ENCODE data around the gene LCE1D. TPM values are rescaled to one million over a fixed set of nuclear protein-coding genes. Genes with fewer than 3 reads are reported as not detected.

Gene LCE1D
- total RNA-seq: not detected

GRCh38 chr1:152796421-152796820 is at the start of gene LCE1D:
Gene LCE1D (plus strand): TSS chr1:152796721. CDS start chr1:152797795, 1,074 bp downstream.
- peaks cover 8% of the 10 kb centered on the region for H3K27me3 Mint-ChIP-seq
- DNase-seq (no peak), ATAC-seq (no peak)
- H3K9me3 Mint-ChIP-seq (ENCODE audit: low read depth): no peaks in the 10 kb centered on the region
- CTCF ChIA-PET: no interaction called here
- intact Hi-C loops (cut with DNase I, micrococcal nuclease): no loop called here
- H3K4me1 Mint-ChIP-seq: no peaks in the 10 kb centered on the region
- no peak within 1 kb of the TSS for H3K4me3 Mint-ChIP-seq
- H3K27ac Mint-ChIP-seq: no peak within 1 kb of the TSS
- POLR2A ChIA-PET: no interaction called here
- no peaks in the 10 kb centered on the region for H3K36me3 Mint-ChIP-seq (ENCODE audit: low read depth)

- Mint-ChIP-seq H3K36me3 (ENCODE audit: low read depth) (no peaks in the 10 kb centered on the region), H3K4me3 (no peak overlapping the region), H3K4me1 (peaks cover 2% of the 10 kb centered on the region), H3K9me3 (ENCODE audit: low read depth) (no peaks in the 10 kb centered on the region), H3K27me3 (peaks cover 37% of the 10 kb centered on the region), H3K27ac (no peak overlapping the region)
- DNase-seq (no peak), ATAC-seq (no peak)
- intact Hi-C loops (cut with DNase I, micrococcal nuclease): no loop called here
- ChIA-PET POLR2A (no interaction called here), CTCF (no interaction called here)
These were observed 48.7 kb upstream of the LCE1D start for GRCh38 chr1:152747831-152748230.

- Mint-ChIP-seq H3K27ac (no peak overlapping the region), H3K36me3 (ENCODE audit: low read depth) (no peaks in the 10 kb centered on the region), H3K27me3 (peaks cover 40% of the 10 kb centered on the region), H3K4me3 (no peak overlapping the region), H3K9me3 (ENCODE audit: low read depth) (no peaks in the 10 kb centered on the region), H3K4me1 (peaks cover 2% of the 10 kb centered on the region)
- ChIA-PET POLR2A (no interaction called here), CTCF (no interaction called here)
- peak; percentile 69 for ATAC-seq
- intact Hi-C loops (cut with DNase I, micrococcal nuclease): no loop called here
- DNase-seq: no peak
These were observed 44.3 kb upstream of the LCE1D start for GRCh38 chr1:152752225-152752624.

- intact Hi-C loops (cut with DNase I, micrococcal nuclease): no loop called here
- Mint-ChIP-seq H3K4me3 (no peak overlapping the region), H3K9me3 (ENCODE audit: low read depth) (no peaks in the 10 kb centered on the region), H3K27ac (no peak overlapping the region), H3K27me3 (peaks cover 34% of the 10 kb centered on the region), H3K36me3 (ENCODE audit: low read depth) (no peaks in the 10 kb centered on the region), H3K4me1 (peaks cover 2% of the 10 kb centered on the region)
- no peak for DNase-seq
- CTCF ChIA-PET: interaction anchor here (0.7 to 1.7 kb wide), 2 partner anchors 13 to 18 kb away, joined by 3 to 4 read pairs; no protein-coding TSS in a partner anchor
- POLR2A ChIA-PET: no interaction called here
- ATAC-seq: no peak
These were observed 42.9 kb upstream of the LCE1D start for GRCh38 chr1:152753586-152753985.

- intact Hi-C loops (cut with DNase I, micrococcal nuclease): no loop called here
- POLR2A ChIA-PET: no interaction called here
- CTCF ChIA-PET: no interaction called here
- H3K9me3 Mint-ChIP-seq (ENCODE audit: low read depth): no peaks in the 10 kb centered on the region
- H3K4me1 Mint-ChIP-seq: peaks cover 2% of the 10 kb centered on the region
- no peak overlapping the region for H3K27ac Mint-ChIP-seq
- DNase-seq (no peak), ATAC-seq (no peak)
- no peaks in the 10 kb centered on the region for H3K36me3 Mint-ChIP-seq (ENCODE audit: low read depth)
- H3K27me3 Mint-ChIP-seq: peaks cover 20% of the 10 kb centered on the region
- H3K4me3 Mint-ChIP-seq: no peak overlapping the region
These were observed 39.6 kb upstream of the LCE1D start for GRCh38 chr1:152756872-152757271.

DNA sequence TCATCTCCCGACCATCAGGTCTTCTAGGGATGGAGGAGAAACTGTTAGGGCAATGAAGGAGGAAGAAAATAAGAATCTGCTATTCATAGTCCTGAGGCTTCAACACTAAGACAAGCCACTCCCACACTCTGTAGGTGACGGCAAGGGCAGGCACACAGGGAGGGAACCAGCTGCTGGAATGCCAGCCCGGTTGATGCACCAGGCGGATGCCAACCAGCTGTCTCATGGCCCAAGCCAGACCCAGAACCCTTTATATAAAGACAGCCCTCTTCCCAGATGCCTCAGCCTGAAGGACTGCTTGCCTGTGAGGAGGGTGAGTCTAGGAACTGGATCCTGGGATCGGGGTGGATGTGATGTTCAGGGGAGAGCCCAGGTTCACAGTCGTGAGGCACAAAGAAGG is 38.8 kb upstream of the LCE1D start, which contains the start of gene KPRP:
TSS of gene KPRP (plus strand) at position 279 of the 400 bp plus-strand sequence. CDS start 1,564 bp downstream, outside the sequence.
- H3K27me3 Mint-ChIP-seq: peaks cover 15% of the 10 kb centered on the region
- intact Hi-C loops (cut with DNase I, micrococcal nuclease): no loop called here

DNA sequence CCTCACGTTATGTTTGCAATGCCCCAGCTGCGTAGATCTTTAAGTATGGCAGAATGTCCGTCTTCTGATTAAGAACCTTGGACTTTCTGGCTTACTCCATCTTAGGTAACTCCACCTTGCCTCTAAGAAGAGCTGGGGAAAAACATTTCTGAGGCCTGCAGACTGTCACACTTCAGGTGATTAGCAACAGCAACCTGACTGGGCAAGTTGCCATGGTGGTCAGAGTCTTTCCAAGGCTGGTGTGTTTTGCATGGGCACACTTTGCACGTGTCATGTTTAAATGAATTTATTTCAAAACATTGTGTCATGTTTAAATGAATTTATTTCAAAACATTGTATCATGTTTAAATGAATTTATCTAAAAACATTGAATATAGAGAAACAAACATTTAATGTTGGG is 37.9 kb upstream of the LCE1D start:
- H3K4me1 Mint-ChIP-seq: no peaks in the 10 kb centered on the region
- CTCF ChIA-PET: no interaction called here
- H3K9me3 Mint-ChIP-seq (ENCODE audit: low read depth): no peaks in the 10 kb centered on the region
- ATAC-seq (no peak), DNase-seq (no peak)
- peaks cover 14% of the 10 kb centered on the region for H3K27me3 Mint-ChIP-seq
- intact Hi-C loops (cut with DNase I, micrococcal nuclease): no loop called here
- POLR2A ChIA-PET: no interaction called here
- no peak overlapping the region for H3K27ac Mint-ChIP-seq
- no peaks in the 10 kb centered on the region for H3K36me3 Mint-ChIP-seq (ENCODE audit: low read depth)
- H3K4me3 Mint-ChIP-seq: no peak overlapping the region

More for the DNA sequence above, 38.8 kb upstream of the LCE1D start, which contains the start of gene KPRP:
- ATAC-seq (no peak), DNase-seq (no peak)
- CTCF ChIA-PET: no interaction called here
- H3K36me3 Mint-ChIP-seq (ENCODE audit: low read depth): no peaks in the 10 kb centered on the region
- no peaks in the 10 kb centered on the region for H3K9me3 Mint-ChIP-seq (ENCODE audit: low read depth)
- H3K27ac Mint-ChIP-seq: no peak within 1 kb of the TSS
- POLR2A ChIA-PET: no interaction called here
- no peak within 1 kb of the TSS for H3K4me3 Mint-ChIP-seq
- H3K4me1 Mint-ChIP-seq: no peaks in the 10 kb centered on the region

GRCh38 chr1:152759453-152760173 is 36.9 kb upstream of the LCE1D start:
- DNase-seq: no peak
- intact Hi-C loops (cut with DNase I, micrococcal nuclease): no loop called here
- Mint-ChIP-seq H3K27me3 (peaks cover 11% of the 10 kb centered on the region), H3K27ac (no peak overlapping the region), H3K9me3 (ENCODE audit: low read depth) (no peaks in the 10 kb centered on the region), H3K4me1 (no peaks in the 10 kb centered on the region), H3K36me3 (ENCODE audit: low read depth) (no peaks in the 10 kb centered on the region), H3K4me3 (no peak overlapping the region)
- CTCF ChIA-PET: no interaction called here
- POLR2A ChIA-PET: no interaction called here
- ATAC-seq: no peak

DNA sequence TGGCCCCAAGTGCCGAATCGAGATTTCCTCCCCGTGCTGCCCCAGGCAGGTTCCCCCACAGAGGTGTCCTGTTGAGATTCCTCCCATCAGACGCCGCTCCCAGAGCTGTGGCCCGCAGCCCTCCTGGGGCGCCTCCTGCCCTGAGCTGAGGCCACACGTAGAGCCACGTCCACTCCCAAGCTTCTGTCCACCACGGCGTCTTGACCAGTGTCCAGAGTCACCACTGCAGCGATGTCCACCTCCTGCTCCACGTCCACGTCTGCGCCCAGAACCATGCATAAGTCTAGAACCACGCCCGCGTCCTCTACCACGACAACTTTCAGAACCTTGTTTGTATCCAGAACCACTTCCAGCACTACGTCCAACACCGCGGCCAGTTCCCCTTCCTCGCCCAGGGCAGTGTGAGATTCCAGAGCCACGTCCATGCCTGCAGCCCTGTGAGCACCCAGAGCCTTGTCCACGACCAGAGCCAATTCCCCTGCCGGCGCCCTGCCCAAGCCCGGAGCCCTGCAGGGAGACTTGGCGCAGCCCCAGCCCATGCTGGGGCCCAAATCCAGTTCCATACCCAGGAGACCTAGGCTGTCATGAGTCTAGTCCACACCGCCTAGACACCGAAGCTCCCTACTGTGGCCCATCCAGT is 35.9 kb upstream of the LCE1D start:
- Mint-ChIP-seq H3K36me3 (ENCODE audit: low read depth) (no peaks in the 10 kb centered on the region), H3K4me3 (no peak overlapping the region), H3K4me1 (no peaks in the 10 kb centered on the region), H3K27me3 (peaks cover 9% of the 10 kb centered on the region), H3K27ac (no peak overlapping the region), H3K9me3 (ENCODE audit: low read depth) (no peaks in the 10 kb centered on the region)
- CTCF ChIA-PET: interaction anchor here (1.1 kb wide), 1 partner anchor 29 kb away, joined by 3 read pairs; no protein-coding TSS in a partner anchor
- POLR2A ChIA-PET: no interaction called here
- no peak for DNase-seq
- intact Hi-C loops (cut with DNase I, micrococcal nuclease): no loop called here
- ATAC-seq: no peak

- H3K36me3 Mint-ChIP-seq (ENCODE audit: low read depth): no peaks in the 10 kb centered on the region
- CTCF ChIA-PET: no interaction called here
- ATAC-seq: no peak
These were observed 34.8 kb upstream of the LCE1D start for GRCh38 chr1:152761609-152762213.

GRCh38 chr1:152768847-152769533 is 27.5 kb upstream of the LCE1D start:
- Mint-ChIP-seq H3K4me1 (no peaks in the 10 kb centered on the region), H3K27me3 (peaks cover 14% of the 10 kb centered on the region)

More at GRCh38 chr1:152761609-152762213, 34.8 kb upstream of the LCE1D start:
- no peak for DNase-seq
- POLR2A ChIA-PET: no interaction called here
- no peak overlapping the region for H3K4me3 Mint-ChIP-seq
- intact Hi-C loops (cut with DNase I, micrococcal nuclease): no loop called here
- peaks cover 5% of the 10 kb centered on the region for H3K27me3 Mint-ChIP-seq
- no peak overlapping the region for H3K27ac Mint-ChIP-seq
- no peaks in the 10 kb centered on the region for H3K9me3 Mint-ChIP-seq (ENCODE audit: low read depth)
- no peaks in the 10 kb centered on the region for H3K4me1 Mint-ChIP-seq

More at GRCh38 chr1:152768847-152769533, 27.5 kb upstream of the LCE1D start:
- Mint-ChIP-seq H3K27ac (no peak overlapping the region), H3K4me3 (no peak overlapping the region), H3K36me3 (ENCODE audit: low read depth) (no peaks in the 10 kb centered on the region), H3K9me3 (ENCODE audit: low read depth) (no peaks in the 10 kb centered on the region)
- DNase-seq: no peak
- ATAC-seq: no peak
- ChIA-PET CTCF (interaction anchor here (0.7 kb wide), 1 partner anchor 185 kb away, joined by 3 read pairs; no protein-coding TSS in a partner anchor), POLR2A (no interaction called here)
- intact Hi-C loops (cut with DNase I, micrococcal nuclease): no loop called here

All from activated CD4-positive, alpha-beta T cell treated with anti-CD3 and anti-CD28 coated beads for 36 hours (primary cell).